Measurements from ENCODE around the gene CCDC149. TPM values are rescaled to one million over a fixed set of nuclear protein-coding genes. Genes with fewer than 3 reads are reported as not detected.

The CCDC149 gene
- total and polyA plus RNA-seq, 12 donors = 6.1 to 17.7 (median 9.3) TPM

DNA sequence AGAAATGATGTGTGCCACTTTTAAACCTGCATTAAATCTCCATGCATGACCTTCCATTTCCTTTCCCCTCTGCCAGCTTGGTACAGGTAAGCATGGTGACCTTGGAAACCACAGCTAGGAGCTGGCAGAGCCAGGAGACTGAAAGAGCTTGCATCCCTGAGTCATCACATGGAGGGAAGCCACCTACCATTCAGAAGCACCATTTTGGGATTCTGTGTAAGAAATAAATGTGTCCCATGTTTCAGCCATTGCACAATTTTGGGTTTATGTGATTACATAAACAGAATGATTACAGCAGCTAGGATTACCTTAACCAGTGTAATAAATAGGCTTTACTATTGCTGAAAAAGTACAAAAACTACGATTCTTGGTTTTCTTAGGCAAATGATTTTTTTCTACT is 17.3 kb upstream of the CCDC149 start:
- peaks cover 0 to 7% (median 0%) of the 10 kb centered on the region in 9 donors for H3K4me1 ChIP-seq
- peaks cover 0 to 3% (median 0%) of the 10 kb centered on the region in 7 donors for H3K27me3 ChIP-seq
- H3K4me3 ChIP-seq = no peak overlapping the region
- 89 to 97% methylated on average over 1 of the region's 1 CpG for WGBS, 2 donors
- no peak overlapping the region for H3K27ac ChIP-seq
- ATAC-seq (no peak), DNase-seq (no peak)
- intact Hi-C loops (cut with DNase I) = no loop called here
- TF ChIP-seq, protein P1, sequence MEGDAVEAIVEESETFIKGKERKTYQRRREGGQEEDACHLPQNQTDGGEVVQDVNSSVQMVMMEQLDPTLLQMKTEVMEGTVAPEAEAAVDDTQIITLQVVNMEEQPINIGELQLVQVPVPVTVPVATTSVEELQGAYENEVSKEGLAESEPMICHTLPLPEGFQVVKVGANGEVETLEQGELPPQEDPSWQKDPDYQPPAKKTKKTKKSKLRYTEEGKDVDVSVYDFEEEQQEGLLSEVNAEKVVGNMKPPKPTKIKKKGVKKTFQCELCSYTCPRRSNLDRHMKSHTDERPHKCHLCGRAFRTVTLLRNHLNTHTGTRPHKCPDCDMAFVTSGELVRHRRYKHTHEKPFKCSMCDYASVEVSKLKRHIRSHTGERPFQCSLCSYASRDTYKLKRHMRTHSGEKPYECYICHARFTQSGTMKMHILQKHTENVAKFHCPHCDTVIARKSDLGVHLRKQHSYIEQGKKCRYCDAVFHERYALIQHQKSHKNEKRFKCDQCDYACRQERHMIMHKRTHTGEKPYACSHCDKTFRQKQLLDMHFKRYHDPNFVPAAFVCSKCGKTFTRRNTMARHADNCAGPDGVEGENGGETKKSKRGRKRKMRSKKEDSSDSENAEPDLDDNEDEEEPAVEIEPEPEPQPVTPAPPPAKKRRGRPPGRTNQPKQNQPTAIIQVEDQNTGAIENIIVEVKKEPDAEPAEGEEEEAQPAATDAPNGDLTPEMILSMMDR (IDR thresholded peaks at IDR 0.05) = no peak
- H3K36me3 ChIP-seq = no peaks in the 10 kb centered on the region
- H3K9me3 ChIP-seq = peaks cover 0 to 26% (median 13%) of the 10 kb centered on the region in 11 donors

DNA sequence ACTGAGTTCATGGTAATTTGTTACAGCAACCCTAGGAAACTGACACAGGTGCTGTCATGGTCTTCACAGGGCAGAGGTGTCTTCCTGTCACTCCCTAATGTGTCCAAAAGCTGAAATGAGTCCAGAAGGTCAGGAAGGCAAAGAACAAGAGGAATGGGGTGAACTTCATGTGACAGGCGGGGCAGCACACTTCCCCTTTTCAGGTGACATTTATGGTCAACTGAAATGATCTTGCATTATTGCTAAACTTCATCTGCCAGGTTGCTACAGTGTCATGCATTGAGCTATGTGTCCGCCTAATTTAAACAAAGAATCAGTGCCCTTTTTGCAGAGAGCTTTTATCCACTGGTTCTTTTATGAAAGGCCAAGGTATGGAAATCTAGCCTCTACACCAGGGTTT is 15.9 kb upstream of the CCDC149 start:
- ATAC-seq (no peak), DNase-seq (no peak)
- Histone ChIP-seq H3K27ac (no peak overlapping the region), H3K27me3 (peaks cover 0 to 3% (median 0%) of the 10 kb centered on the region in 7 donors), H3K9me3 (peaks cover 0 to 12% (median 4%) of the 10 kb centered on the region in 11 donors), H3K4me1 (peaks cover 0 to 10% (median 0%) of the 10 kb centered on the region in 9 donors), H3K4me3 (no peak overlapping the region), H3K36me3 (no peaks in the 10 kb centered on the region)
- intact Hi-C loops (cut with DNase I) = loop anchor here in 1 of 10 donors (10.0 kb wide), 1 partner anchor 46 kb away; no protein-coding TSS in a partner anchor
- TF ChIP-seq, protein P1 (IDR thresholded peaks at IDR 0.05) = no peak
- WGBS, 2 donors = 89 to 90% methylated on average over 2 of the region's 2 CpGs

DNA sequence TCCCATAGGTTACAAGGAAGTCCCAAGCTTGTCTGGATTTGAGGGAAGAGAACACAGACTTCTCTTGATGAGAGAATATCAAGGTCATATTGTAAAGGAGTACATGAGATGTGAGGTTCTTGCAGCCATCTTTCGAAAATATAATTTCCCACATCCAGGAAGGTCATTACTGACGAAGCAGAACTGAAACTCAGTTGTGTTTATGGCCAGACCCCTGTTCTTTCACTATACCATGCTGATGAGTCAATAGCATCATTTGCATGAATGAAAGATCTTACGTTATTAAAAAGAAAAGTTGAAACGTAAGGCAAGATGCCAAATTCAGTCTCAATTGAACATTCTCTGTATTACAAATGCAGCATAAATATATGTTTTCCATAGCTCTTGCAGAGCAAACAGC is 14.2 kb upstream of the CCDC149 start:
- 73 to 79% methylated on average over 4 of the region's 4 CpGs for WGBS, 2 donors
- DNase-seq = no peak
- intact Hi-C loops (cut with DNase I) = loop anchor here in 1 of 10 donors (10.0 kb wide), 1 partner anchor 48 kb away; no protein-coding TSS in a partner anchor
- Histone ChIP-seq H3K4me1 (peaks cover 0 to 12% (median 0%) of the 10 kb centered on the region in 9 donors), H3K9me3 (no peaks in the 10 kb centered on the region), H3K27ac (no peak overlapping the region), H3K36me3 (no peaks in the 10 kb centered on the region), H3K27me3 (peaks cover 0 to 3% (median 0%) of the 10 kb centered on the region in 7 donors), H3K4me3 (no peak overlapping the region)
- no peak for ATAC-seq
- TF ChIP-seq, protein P1 (IDR thresholded peaks at IDR 0.05) = no peak

DNA sequence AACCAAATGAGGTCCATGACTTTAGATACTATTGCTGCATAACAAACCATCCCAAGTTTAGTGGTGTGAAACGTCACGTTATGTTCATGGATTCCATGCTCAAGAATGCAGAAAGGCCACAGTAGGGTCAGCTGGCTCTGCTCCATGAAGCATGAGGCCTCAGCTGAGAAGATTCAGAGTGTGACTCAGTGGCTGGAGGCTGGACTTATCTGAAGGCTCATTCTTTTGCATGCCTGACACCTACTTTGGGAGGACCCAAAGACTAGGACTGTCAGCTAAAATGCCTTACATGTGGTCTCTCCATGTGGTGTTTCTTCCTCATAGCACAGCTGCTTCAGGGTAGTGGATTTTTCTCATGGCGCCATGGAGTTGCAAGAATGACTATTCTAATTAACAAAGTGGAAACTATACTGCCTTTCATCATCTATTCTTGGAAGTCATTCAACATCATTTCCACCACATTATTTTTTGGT is 11.5 kb upstream of the CCDC149 start:
- WGBS, 2 donors = 74 to 77% methylated on average over 3 of the region's 3 CpGs
- no peak overlapping the region for H3K4me3 ChIP-seq
- ATAC-seq = no peak

More for the DNA sequence above, 11.5 kb upstream of the CCDC149 start:
- TF ChIP-seq, protein P1 (IDR thresholded peaks at IDR 0.05) = no peak
- Histone ChIP-seq H3K9me3 (peaks cover 0 to 15% (median 5%) of the 10 kb centered on the region in 11 donors), H3K36me3 (no peaks in the 10 kb centered on the region), H3K27ac (no peak overlapping the region), H3K4me1 (peaks cover 0 to 6% (median 0%) of the 10 kb centered on the region in 9 donors), H3K27me3 (peaks cover 0 to 3% (median 0%) of the 10 kb centered on the region in 7 donors)
- no peak for DNase-seq
- intact Hi-C loops (cut with DNase I) = loop anchor here in 1 of 10 donors (10.0 kb wide), 1 partner anchor 50 kb away; no protein-coding TSS in a partner anchor

All from heart right ventricle (tissue), 16 donors.